ENCODE data around the gene ZFYVE28. TPM values are rescaled to one million over a fixed set of nuclear protein-coding genes. Genes with fewer than 3 reads are reported as not detected.

ZFYVE28 gene
- total RNA-seq, 3 donors from 2014 or later (not counting 1 experiment from before 2014, with no cell fraction given): 85.4 to 107 (median 104) TPM

DNA sequence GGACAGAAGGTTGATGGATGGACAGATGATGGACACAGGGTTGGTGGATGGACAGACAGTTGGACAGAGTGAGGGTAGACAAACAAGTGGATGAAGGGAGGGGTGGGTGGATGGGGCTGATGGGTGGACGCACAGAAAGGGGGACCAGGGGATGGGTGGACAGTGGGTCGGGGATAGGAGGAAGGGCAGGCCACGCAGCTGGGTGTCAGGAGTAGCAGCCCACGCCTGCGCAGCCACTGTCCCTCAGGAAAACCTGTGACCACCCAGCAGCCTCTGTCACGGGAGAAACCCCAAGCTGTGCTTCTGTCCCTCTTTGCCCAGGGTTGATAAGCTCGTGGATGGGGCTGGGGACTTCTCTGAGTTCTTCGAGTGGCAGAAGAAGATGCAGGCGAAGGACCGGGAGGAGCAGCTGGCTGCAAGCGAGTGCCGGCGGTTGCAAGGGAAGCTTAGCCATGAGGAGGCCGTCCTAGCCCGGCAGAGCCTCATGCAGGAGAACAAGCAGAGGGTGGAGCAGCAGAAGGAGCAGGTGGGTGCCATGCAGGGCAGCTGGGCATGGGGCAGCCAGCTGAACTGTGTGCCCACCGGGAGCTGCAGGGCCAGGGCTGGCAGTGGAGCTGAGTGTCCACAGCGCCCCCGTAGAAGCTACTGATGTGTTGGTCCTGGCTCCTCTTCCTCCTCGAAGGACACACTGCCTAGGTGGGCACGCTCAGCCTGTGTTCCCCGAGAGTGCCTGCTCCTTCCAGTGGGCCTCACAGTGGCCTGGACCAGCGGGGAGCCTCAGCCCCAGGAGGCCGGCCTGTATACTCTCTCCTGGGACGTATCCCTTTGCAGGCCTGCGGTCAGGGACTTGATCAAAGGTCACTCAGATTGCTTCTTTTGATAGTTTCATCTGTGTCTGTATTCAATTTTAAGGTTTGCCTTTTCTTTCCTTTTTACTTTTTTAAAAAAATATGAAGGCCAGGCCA is 33.7 kb upstream of the ZFYVE28 start:
- H3K4me3 ChIP-seq (ENCODE audit: low read length): no peak overlapping the region
- no peaks in the 10 kb centered on the region for H3K27me3 Mint-ChIP-seq (ENCODE audit: low read depth in 2 of 2)
- no peak overlapping the region for H3K27ac ChIP-seq (ENCODE audit: low read length)
- no peak overlapping the region for H3K4me3 Mint-ChIP-seq
- H3K9me3 Mint-ChIP-seq: no peaks in the 10 kb centered on the region
- TF ChIP-seq, protein P1, sequence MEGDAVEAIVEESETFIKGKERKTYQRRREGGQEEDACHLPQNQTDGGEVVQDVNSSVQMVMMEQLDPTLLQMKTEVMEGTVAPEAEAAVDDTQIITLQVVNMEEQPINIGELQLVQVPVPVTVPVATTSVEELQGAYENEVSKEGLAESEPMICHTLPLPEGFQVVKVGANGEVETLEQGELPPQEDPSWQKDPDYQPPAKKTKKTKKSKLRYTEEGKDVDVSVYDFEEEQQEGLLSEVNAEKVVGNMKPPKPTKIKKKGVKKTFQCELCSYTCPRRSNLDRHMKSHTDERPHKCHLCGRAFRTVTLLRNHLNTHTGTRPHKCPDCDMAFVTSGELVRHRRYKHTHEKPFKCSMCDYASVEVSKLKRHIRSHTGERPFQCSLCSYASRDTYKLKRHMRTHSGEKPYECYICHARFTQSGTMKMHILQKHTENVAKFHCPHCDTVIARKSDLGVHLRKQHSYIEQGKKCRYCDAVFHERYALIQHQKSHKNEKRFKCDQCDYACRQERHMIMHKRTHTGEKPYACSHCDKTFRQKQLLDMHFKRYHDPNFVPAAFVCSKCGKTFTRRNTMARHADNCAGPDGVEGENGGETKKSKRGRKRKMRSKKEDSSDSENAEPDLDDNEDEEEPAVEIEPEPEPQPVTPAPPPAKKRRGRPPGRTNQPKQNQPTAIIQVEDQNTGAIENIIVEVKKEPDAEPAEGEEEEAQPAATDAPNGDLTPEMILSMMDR (IDR thresholded peaks at IDR 0.05): no peak
- H3K4me1 Mint-ChIP-seq: no peaks in the 10 kb centered on the region
- no peak for DNase-seq
- no peaks in the 10 kb centered on the region for H3K9me3 ChIP-seq (ENCODE audit: control insufficient read depth, insufficient read depth, low read length)
- H3K4me1 ChIP-seq (ENCODE audit: control insufficient read depth, insufficient read depth, low read length): no peaks in the 10 kb centered on the region
- H3K36me3 ChIP-seq (ENCODE audit: control insufficient read depth, insufficient read depth, low read length): no peaks in the 10 kb centered on the region
- H3K27me3 ChIP-seq (ENCODE audit: control insufficient read depth, insufficient read depth, low read length): no peaks in the 10 kb centered on the region
- H3K36me3 Mint-ChIP-seq: no peaks in the 10 kb centered on the region
- intact Hi-C loops (cut with micrococcal nuclease): no loop called here
- WGBS (ENCODE audit: insufficient coverage): 89% methylated on average over 25 of the region's 25 CpGs
- ATAC-seq: no peak
- no peak overlapping the region for H3K27ac Mint-ChIP-seq

DNA sequence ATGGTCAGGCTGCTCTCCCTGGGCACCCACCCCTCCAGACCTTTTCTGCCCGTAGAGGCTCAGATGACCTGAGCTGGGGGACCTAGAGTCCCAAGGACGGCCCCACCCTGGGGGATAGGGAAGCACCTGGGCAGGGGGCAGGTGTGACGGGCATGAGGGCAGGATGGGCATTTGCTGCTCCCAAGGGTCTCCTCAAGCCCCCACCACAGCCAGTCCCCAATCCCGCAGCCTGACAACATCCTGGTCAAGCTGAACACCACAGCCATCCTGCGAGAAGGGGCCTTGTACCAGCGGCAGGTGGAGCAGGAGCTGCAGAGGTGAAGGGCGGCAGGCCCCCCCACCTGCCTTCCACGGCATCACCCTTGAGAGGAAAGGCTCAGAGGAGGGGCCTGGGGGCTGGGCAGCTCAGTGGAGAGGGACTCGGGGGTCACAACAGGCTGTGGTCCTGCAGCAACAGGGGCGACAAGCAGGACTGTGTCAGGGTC is 32.6 kb upstream of the ZFYVE28 start:
- DNase-seq (no peak), ATAC-seq (no peak)
- intact Hi-C loops (cut with micrococcal nuclease): no loop called here
- no peaks in the 10 kb centered on the region for H3K4me1 Mint-ChIP-seq
- 89% methylated on average over 10 of the region's 10 CpGs for WGBS (ENCODE audit: insufficient coverage)
- Histone ChIP-seq H3K27ac (ENCODE audit: low read length) (no peak overlapping the region), H3K4me3 (ENCODE audit: low read length) (no peak overlapping the region), H3K4me1 (ENCODE audit: control insufficient read depth, insufficient read depth, low read length) (no peaks in the 10 kb centered on the region), H3K27me3 (ENCODE audit: control insufficient read depth, insufficient read depth, low read length) (no peaks in the 10 kb centered on the region), H3K36me3 (ENCODE audit: control insufficient read depth, insufficient read depth, low read length) (no peaks in the 10 kb centered on the region), H3K9me3 (ENCODE audit: control insufficient read depth, insufficient read depth, low read length) (no peaks in the 10 kb centered on the region)
- H3K9me3 Mint-ChIP-seq: no peaks in the 10 kb centered on the region
- H3K27ac Mint-ChIP-seq: no peak overlapping the region
- H3K36me3 Mint-ChIP-seq: no peaks in the 10 kb centered on the region
- TF ChIP-seq, protein P1 (IDR thresholded peaks at IDR 0.05): no peak
- no peak overlapping the region for H3K4me3 Mint-ChIP-seq
- no peaks in the 10 kb centered on the region for H3K27me3 Mint-ChIP-seq (ENCODE audit: low read depth in 2 of 2)

DNA sequence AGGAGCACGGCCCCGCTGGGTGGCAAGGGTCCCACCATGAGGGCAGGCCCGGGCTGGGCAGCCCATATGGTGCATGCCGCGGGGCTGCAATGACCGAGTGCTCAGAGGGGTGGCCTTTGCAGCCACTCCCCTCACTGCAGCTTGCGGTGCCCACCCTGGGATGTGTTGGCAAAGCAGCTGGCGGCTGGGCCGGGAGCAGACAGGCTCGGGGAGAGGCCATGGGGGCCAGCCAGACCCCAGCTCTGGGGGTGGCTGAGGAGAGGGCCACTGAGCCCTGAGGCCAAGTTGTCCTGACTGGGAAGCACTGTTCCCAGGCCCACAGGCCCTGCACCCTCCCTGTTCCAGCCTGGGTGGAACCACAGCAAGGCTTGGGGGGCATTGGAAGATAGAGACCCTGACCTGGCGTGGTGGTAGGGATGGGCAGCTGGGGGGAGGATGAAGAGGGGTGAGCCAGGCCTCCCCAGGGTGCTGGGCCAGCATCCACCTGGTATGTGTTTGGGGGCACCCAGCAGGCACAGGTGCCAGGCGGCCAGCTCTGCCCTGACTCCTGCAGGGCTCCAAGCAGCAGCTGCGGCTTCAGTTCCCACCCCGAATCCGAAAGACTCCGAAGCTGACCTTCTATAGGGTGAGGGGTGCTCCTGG is 32.1 kb upstream of the ZFYVE28 start:
- H3K36me3 Mint-ChIP-seq: no peaks in the 10 kb centered on the region
- no peak overlapping the region for H3K4me3 Mint-ChIP-seq
- WGBS (ENCODE audit: insufficient coverage): 90% methylated on average over 16 of the region's 16 CpGs

More for the DNA sequence above, 32.1 kb upstream of the ZFYVE28 start:
- ATAC-seq (no peak), DNase-seq (no peak)
- Histone ChIP-seq H3K27me3 (ENCODE audit: control insufficient read depth, insufficient read depth, low read length) (no peaks in the 10 kb centered on the region), H3K27ac (ENCODE audit: low read length) (no peak overlapping the region), H3K36me3 (ENCODE audit: control insufficient read depth, insufficient read depth, low read length) (no peaks in the 10 kb centered on the region), H3K4me3 (ENCODE audit: low read length) (no peak overlapping the region), H3K9me3 (ENCODE audit: control insufficient read depth, insufficient read depth, low read length) (no peaks in the 10 kb centered on the region), H3K4me1 (ENCODE audit: control insufficient read depth, insufficient read depth, low read length) (no peaks in the 10 kb centered on the region)
- TF ChIP-seq, protein P1 (IDR thresholded peaks at IDR 0.05): no peak
- intact Hi-C loops (cut with micrococcal nuclease): no loop called here
- Mint-ChIP-seq H3K9me3 (no peaks in the 10 kb centered on the region), H3K27ac (no peak overlapping the region), H3K27me3 (ENCODE audit: low read depth in 2 of 2) (no peaks in the 10 kb centered on the region), H3K4me1 (no peaks in the 10 kb centered on the region)

All from natural killer cell (primary cell).